Measurements from ENCODE around the gene EPB41L3.

DNA sequence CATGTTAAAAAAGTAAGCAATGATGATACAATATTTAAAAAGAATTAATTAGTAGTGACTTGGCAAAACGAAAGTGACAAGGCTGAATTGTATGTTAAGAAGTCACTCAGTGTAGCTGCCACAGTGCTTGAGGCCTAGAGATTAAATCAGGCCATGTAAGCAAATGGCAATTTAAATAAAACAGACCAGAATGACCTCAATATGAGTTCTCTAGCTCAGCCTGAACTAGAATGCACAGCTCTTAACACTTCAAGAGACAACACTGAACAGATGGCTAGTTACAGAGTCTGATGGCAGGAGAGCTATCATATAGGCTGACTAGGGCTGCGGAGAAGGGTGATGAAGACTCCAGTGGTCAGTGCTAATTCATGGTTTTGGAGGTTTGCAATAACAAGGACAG, 130.3 kb downstream of the EPB41L3 start:
- no peak for TF ChIP-seq EZH2 (IDR thresholded peaks at IDR 0.05; ENCODE audit: low read length, missing control alignments)
- TF ChIP-seq, protein P1, sequence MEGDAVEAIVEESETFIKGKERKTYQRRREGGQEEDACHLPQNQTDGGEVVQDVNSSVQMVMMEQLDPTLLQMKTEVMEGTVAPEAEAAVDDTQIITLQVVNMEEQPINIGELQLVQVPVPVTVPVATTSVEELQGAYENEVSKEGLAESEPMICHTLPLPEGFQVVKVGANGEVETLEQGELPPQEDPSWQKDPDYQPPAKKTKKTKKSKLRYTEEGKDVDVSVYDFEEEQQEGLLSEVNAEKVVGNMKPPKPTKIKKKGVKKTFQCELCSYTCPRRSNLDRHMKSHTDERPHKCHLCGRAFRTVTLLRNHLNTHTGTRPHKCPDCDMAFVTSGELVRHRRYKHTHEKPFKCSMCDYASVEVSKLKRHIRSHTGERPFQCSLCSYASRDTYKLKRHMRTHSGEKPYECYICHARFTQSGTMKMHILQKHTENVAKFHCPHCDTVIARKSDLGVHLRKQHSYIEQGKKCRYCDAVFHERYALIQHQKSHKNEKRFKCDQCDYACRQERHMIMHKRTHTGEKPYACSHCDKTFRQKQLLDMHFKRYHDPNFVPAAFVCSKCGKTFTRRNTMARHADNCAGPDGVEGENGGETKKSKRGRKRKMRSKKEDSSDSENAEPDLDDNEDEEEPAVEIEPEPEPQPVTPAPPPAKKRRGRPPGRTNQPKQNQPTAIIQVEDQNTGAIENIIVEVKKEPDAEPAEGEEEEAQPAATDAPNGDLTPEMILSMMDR (conservative IDR thresholded peaks at IDR 0.05 in 1 of 2, IDR thresholded peaks at IDR 0.05 in 1 of 2; ENCODE audit: low read depth in 1 of 2, low read length in 2 of 2) = no peak

Measured in fibroblast of lung (primary cell).